Stimulated activated naive CD8-positive, alpha-beta T cell treated with anti-CD3 and anti-CD28 coated beads, Interleukin-15, amount 100 ng/mL, for 72 hours (primary cell): Measurements from ENCODE around the gene PIAS4.

Source experiments
- ATAC-seq: fragments of 150-1000 bp; cut with Tn5 transposase; 2 replicates; pipeline ENCODE4 v1.10.0; 2021; ENCODE audit warnings: mild to moderate bottlenecking, moderate library complexity
- DNase-seq, 2 donors: peaks; one replicate each; pipeline ENCODE4 v3.0.0; 2021 to 2022
- H3K27ac Mint-ChIP-seq, 2 donors: one replicate each; pipeline ENCODE4 v1.8.0; 2022; ENCODE audit warnings: mild to moderate bottlenecking in 2 of 2, mixed read lengths in 2 of 2, moderate library complexity in 2 of 2
- H3K27me3 Mint-ChIP-seq: one replicate; pipeline ENCODE4 v1.8.0; 2022; ENCODE audit warnings: mixed read lengths
- H3K4me1 Mint-ChIP-seq: one replicate; pipeline ENCODE4 v1.8.0; 2022; ENCODE audit warnings: mild to moderate bottlenecking, mixed read lengths
- H3K4me3 Mint-ChIP-seq, 2 donors: one replicate each; pipeline ENCODE4 v1.8.0; 2022; ENCODE audit warnings: mild to moderate bottlenecking in 2 of 2, mixed read lengths in 2 of 2, moderate library complexity in 1 of 2
- H3K9me3 Mint-ChIP-seq, 2 donors: one replicate each; pipeline ENCODE4 v1.8.0; 2022; ENCODE audit warnings: mixed read lengths in 2 of 2

Gene PIAS4

GRCh38 chr19:4061683-4062418, 54.3 kb downstream of the PIAS4 start:
- DNase-seq (no peak), ATAC-seq (no peak)
- Mint-ChIP-seq H3K27me3 (no peaks in the 10 kb centered on the region), H3K27ac (peak overlapping the region in 1 of 2 donors; percentile 94), H3K4me1 (peaks cover 68% of the 10 kb centered on the region), H3K9me3 (no peaks in the 10 kb centered on the region), H3K4me3 (peak overlapping the region; percentile 32 to 86)

DNA sequence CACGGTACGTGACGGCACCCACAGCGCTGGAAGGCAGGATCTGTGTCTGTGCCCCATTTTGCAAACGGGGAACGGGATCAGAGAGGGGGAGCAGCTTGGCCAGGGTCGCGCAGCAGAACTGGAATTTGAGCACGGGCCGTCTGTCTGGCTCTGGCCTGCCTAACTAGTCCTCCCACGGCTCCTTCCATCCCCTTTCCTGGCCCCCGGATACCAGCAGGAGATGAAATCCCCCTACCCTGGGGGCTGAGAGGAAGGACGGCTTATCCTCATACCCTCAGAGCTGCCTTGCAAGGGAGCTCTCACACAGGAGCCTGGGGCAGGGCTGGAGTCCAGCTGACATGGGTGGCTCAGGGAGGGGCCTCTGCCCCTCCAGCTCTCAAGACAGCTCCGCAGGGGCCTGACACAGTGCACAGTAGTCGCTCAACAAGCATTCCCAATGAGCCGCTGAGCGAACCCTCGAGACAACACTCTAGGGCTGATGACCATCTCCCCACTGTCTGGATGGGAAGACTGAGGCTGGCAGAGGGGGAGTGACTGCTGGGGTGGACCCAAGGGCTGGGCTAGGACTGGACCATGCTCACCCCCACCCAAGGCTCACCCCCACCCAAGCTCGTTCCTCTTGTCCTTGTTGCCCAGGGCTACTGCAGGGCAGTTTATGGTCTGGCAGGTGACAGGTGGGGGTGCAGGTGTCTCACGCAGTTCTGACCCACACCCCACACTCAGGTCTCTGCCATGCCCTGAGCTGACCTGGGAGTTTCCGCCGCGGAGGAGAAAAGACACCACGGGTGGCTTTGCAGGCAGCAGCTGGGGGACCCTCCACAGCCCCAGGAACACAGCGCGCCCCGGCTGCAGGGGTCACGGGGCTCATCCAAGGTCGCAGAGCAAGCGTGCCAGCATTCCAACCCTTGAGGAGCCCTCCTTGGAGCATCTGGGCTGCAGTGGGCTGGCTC, 55.2 kb downstream of the PIAS4 start:
- Mint-ChIP-seq H3K27ac (peak overlapping the region in 1 of 2 donors; percentile 94), H3K4me1 (peaks cover 60% of the 10 kb centered on the region), H3K27me3 (no peaks in the 10 kb centered on the region), H3K4me3 (peak overlapping the region; percentile 84 to 86), H3K9me3 (no peaks in the 10 kb centered on the region)
- ATAC-seq = no peak
- DNase-seq = no peak

DNA sequence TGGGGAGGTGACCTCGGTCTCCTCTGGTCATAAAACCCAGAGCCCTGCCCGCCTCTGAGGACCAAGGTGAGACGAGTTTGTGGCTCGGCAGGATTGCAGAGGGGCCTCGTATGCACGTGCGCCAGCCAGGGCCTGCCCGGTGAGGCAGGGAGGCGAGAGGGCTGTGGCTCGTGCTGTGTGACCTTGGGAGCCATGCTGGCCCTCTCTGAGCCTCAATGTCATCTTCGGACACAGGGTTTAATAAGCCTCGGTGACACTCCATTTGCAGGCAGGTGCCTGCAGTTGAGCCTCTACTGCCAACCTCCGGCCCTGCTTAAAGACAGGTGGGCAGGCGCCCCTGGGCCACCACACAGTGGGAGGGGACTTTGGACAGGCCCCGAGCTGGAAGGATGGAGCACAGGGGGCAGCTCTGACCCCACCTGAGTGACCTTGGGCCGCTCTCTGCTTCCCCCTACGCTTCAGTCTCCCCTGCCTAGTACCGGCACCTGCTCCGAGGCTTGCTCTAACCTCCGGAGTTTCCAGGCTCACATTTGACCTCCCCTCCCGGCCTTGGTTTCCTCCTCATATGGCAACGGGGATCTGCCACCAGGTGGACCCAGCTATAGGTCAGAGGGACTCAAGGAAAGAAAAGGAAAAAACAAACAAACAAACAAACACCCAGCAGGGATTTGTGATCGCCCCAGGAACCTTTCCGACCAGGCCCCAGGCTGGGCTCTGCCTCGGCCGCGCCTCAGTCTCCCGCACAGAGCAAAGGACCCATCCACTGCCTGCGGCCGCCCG, 56.0 kb downstream of the PIAS4 start:
- H3K27me3 Mint-ChIP-seq = no peaks in the 10 kb centered on the region
- peak overlapping the region; percentile 84 to 86 for H3K4me3 Mint-ChIP-seq
- H3K4me1 Mint-ChIP-seq = peaks cover 58% of the 10 kb centered on the region
- ATAC-seq (no peak), DNase-seq (no peak)
- H3K27ac Mint-ChIP-seq = peak overlapping the region; percentile 88 to 90
- H3K9me3 Mint-ChIP-seq = no peaks in the 10 kb centered on the region

DNA sequence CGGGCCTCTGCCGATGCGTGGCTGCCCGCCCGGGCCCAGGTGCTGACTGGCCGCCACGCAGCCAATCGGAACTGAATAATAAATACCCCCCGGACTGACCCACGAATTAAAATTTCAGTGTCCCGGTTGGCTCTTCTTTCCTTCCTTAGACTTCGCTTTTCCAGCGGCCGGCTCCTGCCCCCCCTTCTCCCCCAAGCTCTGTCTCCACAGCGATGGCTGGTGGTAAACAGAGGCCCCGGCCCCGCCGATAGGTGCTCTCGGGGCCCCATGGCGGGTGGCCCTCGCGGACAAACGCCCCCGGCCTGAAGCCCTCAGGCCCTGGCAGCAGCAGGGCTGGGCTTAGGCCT, 56.6 kb downstream of the PIAS4 start:
- Mint-ChIP-seq H3K27me3 (no peaks in the 10 kb centered on the region), H3K27ac (peak overlapping the region; percentile 88 to 90), H3K4me1 (peaks cover 58% of the 10 kb centered on the region), H3K4me3 (peak overlapping the region; percentile 84 to 86), H3K9me3 (no peaks in the 10 kb centered on the region)
- no peak for ATAC-seq
- DNase-seq = no peak

DNA sequence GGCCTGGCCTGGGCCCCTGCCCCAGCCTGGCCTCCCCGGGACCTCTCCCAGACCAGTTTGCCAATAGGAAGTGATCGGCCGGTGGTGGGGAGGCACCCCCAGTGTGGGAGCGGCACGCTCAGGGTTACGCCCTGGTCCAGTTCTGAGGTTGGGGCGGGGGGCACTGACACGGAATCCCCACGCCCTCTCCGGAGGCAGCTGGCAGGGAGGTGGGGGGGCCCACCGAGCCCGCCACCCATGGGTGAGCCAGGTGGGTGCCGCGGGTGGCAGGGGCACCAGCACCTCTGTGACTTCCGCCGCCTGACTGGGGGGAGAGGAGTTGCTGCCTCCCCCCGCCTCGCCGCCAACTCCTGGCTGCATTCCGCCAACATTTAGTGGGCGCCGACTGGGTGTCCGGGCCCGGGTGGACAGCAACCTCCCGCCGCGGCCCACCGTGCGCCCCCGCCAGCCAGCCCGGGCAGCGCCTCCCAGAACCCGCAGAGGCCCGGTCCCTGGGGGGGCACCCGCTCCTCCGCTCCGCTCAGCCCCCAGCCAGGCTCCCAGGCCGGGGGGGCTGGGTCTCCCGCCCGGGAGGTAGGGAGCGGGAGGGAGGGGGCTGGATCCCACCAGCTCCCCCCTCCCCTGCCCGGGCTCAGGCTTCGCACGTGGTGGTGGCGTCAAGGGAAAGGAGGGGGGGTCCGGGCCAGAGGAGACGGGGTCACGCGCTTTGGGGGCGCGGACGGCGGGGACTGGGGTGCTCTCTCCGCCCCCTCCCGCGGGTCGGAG, 57.1 kb downstream of the PIAS4 start:
- peak overlapping the region; percentile 84 to 86 for H3K4me3 Mint-ChIP-seq
- peak; percentile 1 for ATAC-seq
- peak in 1 of 2 donors; percentile 57 for DNase-seq
- no peaks in the 10 kb centered on the region for H3K9me3 Mint-ChIP-seq
- H3K4me1 Mint-ChIP-seq = peaks cover 58% of the 10 kb centered on the region
- H3K27ac Mint-ChIP-seq = peak overlapping the region; percentile 88 to 90
- H3K27me3 Mint-ChIP-seq = no peaks in the 10 kb centered on the region

DNA sequence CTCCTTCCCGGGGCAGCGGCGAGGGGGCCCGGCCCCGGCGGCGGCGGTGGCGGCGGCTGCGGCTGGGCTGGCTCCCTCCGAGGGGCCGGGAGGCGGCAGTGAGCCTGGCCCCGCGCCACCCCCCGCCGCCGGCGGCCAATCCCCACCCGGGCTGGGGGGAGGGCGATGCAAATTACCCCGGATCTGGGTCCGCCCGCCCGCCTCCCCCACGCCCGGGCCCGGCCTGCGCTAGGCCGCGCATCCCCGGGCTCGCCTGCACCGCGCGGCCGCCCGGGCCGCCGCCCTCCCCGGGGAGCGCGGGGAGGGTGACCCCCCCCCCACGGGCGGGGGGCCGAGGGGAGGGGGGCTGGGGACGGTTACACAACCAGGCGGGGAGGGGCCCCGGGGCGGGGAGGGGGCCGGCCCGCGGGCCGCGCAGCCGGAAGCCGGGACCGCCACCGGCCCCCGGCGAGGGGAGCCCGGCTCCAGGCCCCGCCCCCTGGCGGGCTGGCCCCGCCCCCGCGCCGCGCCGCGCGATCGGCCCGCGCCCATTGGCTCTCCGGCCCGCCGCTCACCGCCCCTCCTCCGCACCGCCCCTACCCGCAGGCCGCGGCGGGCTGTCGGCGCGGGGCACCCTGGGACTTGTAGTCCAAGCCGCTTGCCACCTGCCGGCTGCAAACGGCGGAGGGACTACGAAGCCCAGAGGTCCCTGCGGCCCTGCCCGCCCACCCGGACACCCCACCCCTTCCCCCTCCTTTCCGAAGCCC, 58.1 kb downstream of the PIAS4 start:
- DNase-seq (peak; percentile 97 to 98), ATAC-seq (peak; percentile 81)
- no peaks in the 10 kb centered on the region for H3K9me3 Mint-ChIP-seq
- H3K4me3 Mint-ChIP-seq = peak overlapping the region; percentile 64 to 68
- peaks cover 54% of the 10 kb centered on the region for H3K4me1 Mint-ChIP-seq
- H3K27me3 Mint-ChIP-seq = no peaks in the 10 kb centered on the region
- H3K27ac Mint-ChIP-seq = no peak overlapping the region

DNA sequence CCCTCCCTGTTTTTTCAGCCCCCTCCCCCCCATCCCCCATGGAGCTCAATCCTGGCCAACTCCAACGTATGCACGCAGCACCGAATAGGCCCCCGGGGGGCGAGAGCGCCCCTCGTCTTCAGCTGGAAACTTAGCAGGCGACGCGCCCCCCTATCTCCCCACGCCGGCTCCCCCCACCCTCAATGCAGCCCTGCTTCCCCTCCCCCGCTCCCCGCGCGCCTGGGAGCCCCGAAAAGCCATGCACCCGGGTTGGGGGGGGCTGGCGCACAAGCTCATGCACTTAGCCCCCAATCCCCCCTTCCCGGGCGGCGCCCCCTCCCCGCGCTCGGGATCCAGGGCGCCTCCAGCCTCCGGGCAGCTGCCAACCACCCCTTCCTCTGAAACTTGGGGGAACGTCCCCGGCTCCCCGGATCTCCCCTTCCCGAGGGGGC, 58.7 kb downstream of the PIAS4 start:
- Mint-ChIP-seq H3K4me1 (peaks cover 49% of the 10 kb centered on the region), H3K27ac (no peak overlapping the region)
- no peak for ATAC-seq

GRCh38 chr19:4066682-4067395, 59.3 kb downstream of the PIAS4 start, which contains the start of gene ZBTB7A:
Gene ZBTB7A, minus strand, starts transcription at chr19:4066899. Its CDS starts 11,667 bp downstream, at chr19:4055232.
- Mint-ChIP-seq H3K9me3 (no peaks in the 10 kb centered on the region), H3K4me3 (peak within 1 kb of the TSS; percentile 80 to 85), H3K4me1 (peaks cover 44% of the 10 kb centered on the region), H3K27me3 (no peaks in the 10 kb centered on the region), H3K27ac (peak within 1 kb of the TSS; percentile 34 to 61)
- DNase-seq (peak; percentile 80 to 84), ATAC-seq (peak; percentile 67)

More for the DNA sequence above, 58.7 kb downstream of the PIAS4 start:
- DNase-seq = peak; percentile 60 to 64
- no peaks in the 10 kb centered on the region for H3K27me3 Mint-ChIP-seq
- no peaks in the 10 kb centered on the region for H3K9me3 Mint-ChIP-seq
- H3K4me3 Mint-ChIP-seq = peak overlapping the region; percentile 64 to 68

- peak overlapping the region in 1 of 2 donors; percentile 77 for H3K27ac Mint-ChIP-seq
- H3K4me1 Mint-ChIP-seq = peaks cover 38% of the 10 kb centered on the region
- peak overlapping the region; percentile 77 to 88 for H3K4me3 Mint-ChIP-seq
- DNase-seq (peak in 1 of 2 donors; percentile 72), ATAC-seq (peak; percentile 7)
- no peaks in the 10 kb centered on the region for H3K27me3 Mint-ChIP-seq
- H3K9me3 Mint-ChIP-seq = no peaks in the 10 kb centered on the region
These were observed 60.0 kb downstream of the PIAS4 start for GRCh38 chr19:4067396-4068046.

- no peak for DNase-seq
- no peak for ATAC-seq
- Mint-ChIP-seq H3K4me1 (peaks cover 30% of the 10 kb centered on the region), H3K4me3 (peak overlapping the region; percentile 77 to 88), H3K9me3 (no peaks in the 10 kb centered on the region), H3K27ac (peak overlapping the region; percentile 77 to 83), H3K27me3 (no peaks in the 10 kb centered on the region)
These were observed 60.8 kb downstream of the PIAS4 start for GRCh38 chr19:4068047-4068966.

- DNase-seq = peak in 1 of 2 donors; percentile 69
- Mint-ChIP-seq H3K4me1 (peaks cover 26% of the 10 kb centered on the region), H3K27ac (peak overlapping the region in 1 of 2 donors; percentile 80), H3K27me3 (no peaks in the 10 kb centered on the region), H3K4me3 (peak overlapping the region; percentile 72 to 88), H3K9me3 (no peaks in the 10 kb centered on the region)
- no peak for ATAC-seq
These were observed 61.9 kb downstream of the PIAS4 start for GRCh38 chr19:4069331-4069959.

DNA sequence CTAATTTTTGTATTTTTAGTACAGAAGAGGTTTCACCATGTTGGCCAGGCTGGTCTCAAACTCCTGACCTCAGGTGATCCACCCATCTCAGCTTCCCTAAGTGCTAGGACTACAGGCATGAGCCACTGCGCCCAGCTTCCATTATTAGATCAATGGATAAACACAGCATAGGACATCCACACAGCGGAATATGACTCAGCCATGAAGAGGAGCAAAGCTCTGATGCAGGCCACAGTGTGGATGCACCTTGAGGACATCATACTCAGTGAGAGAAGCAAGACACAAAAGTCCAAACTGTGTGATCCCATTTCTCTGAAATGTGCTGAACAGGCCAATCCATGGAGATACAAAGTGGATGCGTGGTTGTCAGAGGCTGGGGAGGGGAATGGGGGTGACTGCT, 64.1 kb downstream of the PIAS4 start:
- DNase-seq (no peak), ATAC-seq (no peak)
- no peak overlapping the region for H3K27ac Mint-ChIP-seq
- peaks cover 47% of the 10 kb centered on the region for H3K4me1 Mint-ChIP-seq
- H3K9me3 Mint-ChIP-seq = no peaks in the 10 kb centered on the region
- no peaks in the 10 kb centered on the region for H3K27me3 Mint-ChIP-seq
- no peak overlapping the region for H3K4me3 Mint-ChIP-seq
